CD4-positive, alpha-beta T cell treated with Interferon gamma for 1 hour (primary cell): ENCODE results near the gene CLDN1.

ENCODE experiments used
- DNase-seq: peaks from one replicate; pipeline ENCODE4 v3.0.0-alpha.2; 2020

The CLDN1 gene

GRCh38 chr3:190330936-190331734, 8.9 kb upstream of the CLDN1 start:
- no peak for DNase-seq

- DNase-seq, result no peak
These were observed 4.7 kb upstream of the CLDN1 start for GRCh38 chr3:190326930-190327329.

GRCh38 chr3:190326361-190326760, 4.1 kb upstream of the CLDN1 start:
- DNase-seq, result no peak

GRCh38 chr3:190325923-190326322, 3.7 kb upstream of the CLDN1 start:
- no peak for DNase-seq

GRCh38 chr3:190323246-190323626, 990 bp upstream of the CLDN1 start:
- no peak for DNase-seq

- no peak for DNase-seq
These were observed 479 bp upstream of the CLDN1 start for GRCh38 chr3:190322604-190323245.

GRCh38 chr3:190320594-190321362, 1.5 kb downstream of the CLDN1 start:
- no peak for DNase-seq

GRCh38 chr3:190319660-190320059, 2.6 kb downstream of the CLDN1 start:
- DNase-seq, result no peak

- DNase-seq, result no peak
These were observed 3.6 kb downstream of the CLDN1 start for GRCh38 chr3:190318666-190319065.

- no peak for DNase-seq
These were observed 7.5 kb downstream of the CLDN1 start for GRCh38 chr3:190314741-190315140.

- no peak for DNase-seq
These were observed 12.8 kb downstream of the CLDN1 start for GRCh38 chr3:190309414-190309813.

- no peak for DNase-seq
These were observed 14.1 kb downstream of the CLDN1 start for GRCh38 chr3:190308154-190308553.

GRCh38 chr3:190307164-190307545, 15.1 kb downstream of the CLDN1 start:
- DNase-seq, result no peak

- no peak for DNase-seq
These were observed 15.6 kb downstream of the CLDN1 start for GRCh38 chr3:190306513-190307163.

- DNase-seq, result no peak
These were observed 16.2 kb downstream of the CLDN1 start for GRCh38 chr3:190306026-190306425.

GRCh38 chr3:190305406-190305805, 16.8 kb downstream of the CLDN1 start:
- no peak for DNase-seq

- no peak for DNase-seq
These were observed 18.4 kb downstream of the CLDN1 start for GRCh38 chr3:190303884-190304283.

- DNase-seq, result no peak
These were observed 19.9 kb downstream of the CLDN1 start for GRCh38 chr3:190302212-190302867.

GRCh38 chr3:190301591-190301990, 20.7 kb downstream of the CLDN1 start:
- DNase-seq, result no peak

- no peak for DNase-seq
These were observed 22.3 kb downstream of the CLDN1 start for GRCh38 chr3:190299969-190300368.

- DNase-seq, result no peak
These were observed 28.2 kb downstream of the CLDN1 start for GRCh38 chr3:190294030-190294429.

GRCh38 chr3:190293621-190294020, 28.6 kb downstream of the CLDN1 start:
- DNase-seq, result no peak
